Epidermal melanocyte (primary cell): ENCODE measurements around the gene C18orf63.

ENCODE experiments used
- DNase-seq: peaks from one replicate; pipeline ENCODE4 v3.0.0; 2011; ENCODE audit warnings: low spot score; ENCODE audit not compliant: insufficient read length

Gene C18orf63

DNA sequence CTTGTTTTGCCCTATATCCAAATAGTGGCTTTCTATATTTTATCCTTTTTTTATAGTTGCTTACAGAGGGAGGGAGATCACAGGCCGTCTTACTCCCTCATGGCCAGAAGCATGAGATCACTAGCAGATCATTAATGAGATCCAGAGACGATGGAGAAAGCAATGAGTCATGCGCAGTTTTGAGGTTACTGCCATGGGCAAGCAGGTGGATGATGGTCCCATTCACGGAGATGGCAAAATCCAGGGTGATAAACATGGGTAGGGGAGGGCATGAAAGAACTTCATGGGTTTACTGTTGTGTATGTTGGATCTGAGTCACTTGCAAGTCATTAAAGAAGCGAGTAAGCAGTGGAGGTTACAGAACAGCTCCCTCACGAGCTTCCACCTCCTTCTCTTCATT is 60.4 kb downstream of the C18orf63 start:
- no peak for DNase-seq

DNA sequence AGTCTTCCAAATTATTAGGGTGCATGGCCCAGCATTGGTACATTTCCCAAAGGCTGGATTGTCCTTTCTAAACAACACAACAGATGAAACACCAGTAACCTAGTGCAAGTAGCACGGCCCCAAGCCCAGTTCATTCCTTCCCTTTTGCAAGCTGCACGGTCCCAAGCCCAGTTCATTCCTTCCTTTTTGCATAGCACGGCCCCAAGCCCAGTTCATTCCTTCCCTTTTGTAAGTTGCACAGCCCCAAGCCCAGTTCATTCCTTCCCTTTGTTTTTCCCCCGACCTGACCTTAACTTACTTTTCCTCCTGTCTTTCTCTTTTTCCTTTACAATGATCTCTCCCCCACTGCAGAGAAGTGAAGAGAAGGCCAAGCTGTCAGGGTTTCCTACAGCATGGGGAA is 60.9 kb downstream of the C18orf63 start:
- no peak for DNase-seq

DNA sequence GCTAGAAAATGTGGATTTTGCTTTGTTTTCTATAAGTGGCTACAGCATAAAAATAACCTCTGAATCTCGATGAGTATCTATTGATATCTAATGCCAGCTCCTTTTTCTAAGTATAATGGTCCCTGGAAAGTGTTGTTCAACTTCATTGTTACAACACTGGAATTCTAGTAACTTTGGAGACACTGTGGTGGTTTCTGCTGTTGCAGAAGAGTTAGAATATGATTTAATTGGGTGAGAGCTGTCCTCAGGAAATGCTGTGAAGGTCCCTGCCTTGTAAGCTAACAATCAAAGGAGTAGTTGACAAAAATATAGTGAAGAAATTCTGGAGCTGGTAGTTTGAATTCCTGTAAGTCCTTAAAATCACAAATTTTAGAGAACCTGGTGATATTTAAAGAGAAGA is 62.1 kb downstream of the C18orf63 start:
- DNase-seq, result no peak

DNA sequence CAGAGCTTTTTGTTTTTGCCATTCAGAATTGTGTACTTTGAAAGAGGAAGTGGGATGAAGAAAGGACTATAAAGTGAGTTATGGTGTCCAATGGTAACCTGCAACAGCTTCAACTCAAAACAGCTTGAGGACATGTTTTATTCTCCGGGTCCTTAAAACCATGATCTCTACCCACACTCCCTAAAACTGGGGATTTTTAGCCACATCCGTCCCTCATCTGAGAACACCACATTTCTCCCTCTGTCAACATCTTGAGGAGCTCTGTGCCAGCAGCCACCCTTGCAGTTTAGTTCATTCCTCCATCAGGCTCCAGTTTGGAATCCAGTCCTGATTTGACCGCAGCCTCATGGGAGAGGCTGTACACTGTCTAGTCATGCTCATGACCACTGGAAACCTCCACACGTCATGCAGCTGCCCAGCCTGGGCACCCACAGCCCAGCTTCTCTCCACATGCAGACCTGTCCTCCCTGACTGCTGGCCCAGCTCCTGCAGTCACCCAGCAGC is 62.6 kb downstream of the C18orf63 start:
- peak; percentile 54 for DNase-seq

DNA sequence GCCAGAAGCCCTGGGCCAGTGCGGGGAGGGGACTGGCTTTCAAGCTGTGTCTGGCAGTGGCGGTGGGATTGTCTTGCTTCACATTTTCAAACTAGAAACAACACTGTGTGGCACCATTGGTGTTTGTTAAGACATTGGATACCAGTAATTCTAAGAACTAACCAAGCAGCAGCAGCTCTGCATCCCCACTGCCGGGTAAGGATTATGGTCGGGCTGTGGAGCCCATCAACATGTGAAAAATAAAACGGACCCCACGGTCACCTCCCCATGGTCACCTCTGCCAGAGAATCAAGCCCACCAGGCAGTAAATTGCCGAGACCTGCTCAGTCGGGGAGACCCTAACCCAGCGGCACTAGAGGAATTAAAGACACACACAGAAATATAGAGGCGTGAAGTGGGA is 65.3 kb downstream of the C18orf63 start:
- no peak for DNase-seq

DNA sequence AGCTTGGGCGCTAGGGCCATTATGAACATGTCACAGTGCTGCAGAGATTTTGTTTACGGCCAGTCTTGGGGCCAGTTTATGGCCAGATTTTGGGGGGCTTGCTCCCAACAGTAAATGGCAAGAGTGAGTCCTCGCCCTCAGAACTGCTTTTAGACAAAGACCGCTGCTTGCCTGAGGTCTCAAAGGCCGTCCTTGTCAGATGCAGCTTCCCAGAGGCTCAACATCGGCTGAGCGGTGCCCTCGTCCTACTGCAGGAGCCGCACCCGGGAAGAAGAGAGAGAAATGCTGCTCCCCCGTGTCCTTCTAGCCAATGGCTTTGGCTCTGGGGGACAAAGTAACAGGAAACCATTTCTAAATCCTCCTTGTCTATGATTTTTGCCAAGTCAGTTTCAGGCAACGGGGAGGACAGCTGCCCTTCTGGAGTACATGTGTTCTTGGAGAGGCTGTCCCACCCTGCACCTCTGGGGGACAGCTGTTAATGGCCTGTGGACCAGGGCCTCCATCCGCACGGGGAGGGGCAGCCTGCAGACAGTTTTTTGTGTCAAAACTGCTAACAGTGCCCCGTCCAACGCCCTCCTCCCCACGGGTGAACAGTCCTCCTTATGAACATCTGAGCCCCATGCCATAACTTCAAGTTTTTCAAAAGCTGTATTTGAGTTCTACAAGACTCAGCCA is 66.1 kb downstream of the C18orf63 start:
- no peak for DNase-seq

DNA sequence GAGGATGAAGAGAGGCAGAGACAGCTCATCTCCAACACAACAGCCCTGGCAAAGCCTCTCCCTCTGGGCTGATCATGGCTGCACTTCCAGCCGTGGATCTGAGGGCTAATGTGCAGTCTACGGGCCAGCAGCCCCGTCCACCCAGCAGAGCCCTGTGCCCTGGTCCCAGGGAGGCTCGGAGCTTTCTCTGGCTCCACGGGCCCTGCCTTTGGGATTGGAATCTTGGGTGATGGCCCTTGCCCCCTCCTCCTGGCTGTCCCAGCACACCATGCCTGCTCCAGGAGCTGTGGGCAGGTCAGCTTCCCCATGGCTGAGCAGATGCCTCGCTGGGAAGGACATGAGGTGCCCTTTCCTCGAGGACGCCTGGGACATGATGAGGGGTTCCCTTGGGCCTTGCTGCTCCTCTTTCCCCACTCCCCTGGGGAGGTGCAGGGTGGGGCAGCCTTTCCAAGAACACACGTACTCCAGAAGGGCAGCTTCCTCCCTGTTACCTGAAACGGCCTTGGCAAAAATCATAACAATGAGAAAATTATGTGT is 66.9 kb downstream of the C18orf63 start:
- no peak for DNase-seq

DNA sequence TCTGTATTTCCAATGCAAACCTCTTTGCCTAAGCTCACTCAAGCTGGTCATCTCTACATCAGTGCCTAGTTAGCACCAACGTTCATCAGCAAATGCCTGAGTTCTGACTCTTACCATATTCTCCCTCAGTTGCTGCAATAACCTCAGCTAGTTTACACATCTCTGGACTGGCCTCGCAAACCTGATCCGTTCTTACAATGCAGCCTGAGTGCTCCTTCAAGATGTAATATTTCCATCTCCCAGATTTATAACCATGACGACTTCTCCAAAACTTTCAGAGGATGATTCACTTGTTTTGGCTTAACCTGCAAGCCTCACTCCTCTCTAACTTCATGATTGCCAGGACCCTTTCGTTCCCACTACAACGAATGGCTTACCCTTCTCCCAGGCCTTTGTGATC is 71.7 kb downstream of the C18orf63 start:
- no peak for DNase-seq

DNA sequence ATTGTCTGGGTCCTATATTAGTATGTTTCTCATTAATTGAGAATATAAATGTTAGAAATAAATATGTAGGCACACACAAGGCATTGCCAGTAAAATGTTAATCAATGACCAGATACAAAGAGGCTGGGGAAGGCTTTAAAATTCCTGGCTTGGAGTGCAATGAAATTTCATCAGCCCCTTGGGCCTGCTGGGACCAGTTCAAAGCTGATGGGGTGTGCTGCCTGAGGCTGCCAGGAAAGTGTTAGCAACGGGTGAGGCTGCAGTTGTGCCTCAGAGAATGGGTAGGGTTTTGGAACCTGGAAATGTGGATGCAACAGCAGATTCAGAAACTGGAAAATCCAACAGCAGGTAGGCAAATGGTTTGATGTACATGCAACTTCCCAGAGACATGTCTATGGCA is 72.6 kb downstream of the C18orf63 start:
- DNase-seq, result no peak

DNA sequence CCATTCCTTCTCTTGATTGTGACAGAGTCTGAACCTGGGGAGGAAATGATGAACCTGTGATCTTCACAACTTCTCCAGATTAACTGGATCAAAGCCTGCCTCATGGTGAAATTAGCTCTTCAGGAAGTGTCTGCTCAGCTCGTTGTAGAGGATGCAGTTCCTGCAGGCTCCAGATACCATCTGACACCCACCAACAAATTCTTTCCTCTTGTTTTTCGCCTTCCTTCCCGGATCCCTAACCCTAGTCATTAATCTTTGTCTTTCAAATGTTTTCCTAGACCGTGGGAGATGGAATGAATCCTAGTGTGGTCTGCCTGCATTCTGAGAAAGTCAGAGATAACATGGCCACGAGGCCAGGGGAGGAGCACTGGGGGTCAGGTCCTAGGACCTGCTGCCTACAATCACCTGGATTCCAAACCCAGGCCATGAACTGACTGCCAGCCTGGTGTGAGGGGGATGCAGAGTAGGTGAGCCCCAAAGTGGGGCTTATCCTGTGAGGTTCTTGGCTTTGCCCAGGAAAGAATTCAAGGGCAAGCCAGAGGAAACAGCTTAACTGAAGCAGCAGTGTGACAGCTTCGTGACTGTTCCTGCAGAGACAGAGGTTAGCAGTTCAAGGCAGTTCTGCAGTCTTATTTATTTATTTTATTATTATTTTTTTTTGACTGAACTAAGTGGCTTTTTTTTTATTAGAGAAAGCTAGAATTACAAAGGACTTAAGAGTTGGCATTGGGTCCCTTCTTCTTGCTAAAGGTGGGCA is 73.7 kb downstream of the C18orf63 start:
- no peak for DNase-seq

DNA sequence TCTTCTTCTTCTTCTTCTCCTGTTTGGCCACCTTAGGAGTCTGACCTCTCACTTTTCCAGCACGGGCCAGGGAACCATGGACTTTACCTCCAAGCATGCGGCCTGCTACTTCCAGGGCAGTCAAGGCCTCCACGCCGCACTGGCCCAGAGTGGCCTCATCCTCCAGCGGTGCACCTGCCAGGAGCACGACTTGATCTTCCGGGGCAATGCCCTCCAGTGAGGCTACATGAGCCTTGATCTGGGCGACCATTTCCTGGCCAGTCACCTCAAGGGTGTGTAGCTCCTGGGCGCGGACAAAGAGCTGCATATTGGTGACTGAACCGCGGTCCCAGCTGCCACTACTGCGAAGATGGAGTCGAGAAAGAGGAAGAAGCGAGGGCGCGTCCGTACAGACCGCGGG is 74.4 kb downstream of the C18orf63 start:
- no peak for DNase-seq

DNA sequence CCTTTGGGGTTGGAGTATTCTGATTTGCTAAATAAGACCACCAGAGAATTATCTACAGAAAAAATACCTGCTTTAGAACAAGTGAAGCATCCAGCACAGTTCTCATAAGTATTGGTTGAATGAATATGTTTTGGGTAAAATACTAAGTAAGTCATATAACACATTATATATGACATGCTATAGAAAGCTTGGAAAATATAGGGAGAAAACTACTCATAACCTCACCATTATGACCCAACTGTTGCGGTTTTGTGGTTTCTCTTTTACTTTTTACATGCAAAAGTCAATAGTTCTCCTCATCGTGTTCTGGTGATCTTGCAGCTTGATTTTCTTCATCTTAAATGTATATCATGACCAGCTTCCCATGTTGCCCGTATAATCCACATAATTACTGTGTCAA is 75.3 kb downstream of the C18orf63 start:
- no peak for DNase-seq

DNA sequence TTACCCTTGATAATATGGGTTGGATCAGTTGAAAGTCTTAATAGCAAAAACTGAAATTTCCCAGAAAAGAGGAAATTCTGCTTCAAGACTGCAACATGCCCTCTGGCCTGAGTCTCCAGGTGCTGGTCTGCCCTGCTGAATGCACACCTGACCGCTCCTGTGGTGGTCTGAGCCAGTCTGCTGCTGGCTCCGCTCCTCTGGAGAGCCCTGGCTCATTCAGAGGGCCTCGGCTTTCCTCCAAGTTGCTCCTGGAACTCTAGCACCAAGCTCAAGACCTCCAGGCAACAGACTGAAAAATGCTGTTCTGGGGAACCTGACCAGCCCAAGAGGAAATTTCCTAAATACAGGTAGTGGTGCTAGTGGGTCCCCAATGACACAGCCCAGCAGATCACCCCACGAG is 76.7 kb downstream of the C18orf63 start:
- DNase-seq, result no peak

DNA sequence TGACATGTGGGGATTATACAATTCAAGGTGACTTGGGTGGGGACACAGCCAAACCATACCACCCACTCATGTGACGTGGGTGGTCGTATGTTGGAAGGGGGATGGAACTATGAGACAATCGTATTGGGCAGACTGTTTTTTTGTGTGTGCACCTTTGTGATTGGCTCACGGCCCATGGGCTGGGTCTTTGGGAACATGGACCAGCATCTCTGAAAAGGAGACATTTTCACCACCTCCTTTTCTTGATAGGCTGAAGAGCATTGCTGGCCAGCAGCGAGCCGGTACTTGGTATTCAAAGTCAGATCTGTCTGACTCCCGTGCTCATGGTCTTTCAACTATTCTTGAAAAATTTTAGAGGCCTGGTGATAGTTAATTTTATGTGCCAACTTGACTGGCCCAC is 79.4 kb downstream of the C18orf63 start:
- DNase-seq, result no peak

DNA sequence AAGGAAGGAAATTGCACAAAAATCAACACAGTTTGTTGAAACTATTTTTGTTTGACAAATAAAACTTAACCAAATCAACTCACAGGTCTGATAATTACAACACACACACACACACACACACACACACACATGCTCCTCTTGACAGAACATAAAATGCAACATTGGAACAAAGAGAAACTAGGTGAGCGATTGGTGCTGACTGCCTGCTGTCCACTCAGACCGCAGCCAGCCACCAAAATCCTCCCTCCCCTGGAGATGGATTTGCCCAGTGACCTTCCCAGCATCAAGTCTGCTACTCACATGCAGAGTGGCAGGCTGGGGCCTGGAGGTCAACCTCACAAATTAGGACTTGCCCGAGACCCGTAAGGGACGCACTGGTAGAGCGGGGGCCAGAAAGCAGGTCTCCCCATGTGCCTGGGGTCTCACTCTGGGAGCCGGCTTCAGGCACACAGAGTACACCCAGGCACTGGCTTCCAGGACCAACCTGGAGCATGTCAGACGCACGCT is 80.1 kb downstream of the C18orf63 start:
- DNase-seq, result no peak

DNA sequence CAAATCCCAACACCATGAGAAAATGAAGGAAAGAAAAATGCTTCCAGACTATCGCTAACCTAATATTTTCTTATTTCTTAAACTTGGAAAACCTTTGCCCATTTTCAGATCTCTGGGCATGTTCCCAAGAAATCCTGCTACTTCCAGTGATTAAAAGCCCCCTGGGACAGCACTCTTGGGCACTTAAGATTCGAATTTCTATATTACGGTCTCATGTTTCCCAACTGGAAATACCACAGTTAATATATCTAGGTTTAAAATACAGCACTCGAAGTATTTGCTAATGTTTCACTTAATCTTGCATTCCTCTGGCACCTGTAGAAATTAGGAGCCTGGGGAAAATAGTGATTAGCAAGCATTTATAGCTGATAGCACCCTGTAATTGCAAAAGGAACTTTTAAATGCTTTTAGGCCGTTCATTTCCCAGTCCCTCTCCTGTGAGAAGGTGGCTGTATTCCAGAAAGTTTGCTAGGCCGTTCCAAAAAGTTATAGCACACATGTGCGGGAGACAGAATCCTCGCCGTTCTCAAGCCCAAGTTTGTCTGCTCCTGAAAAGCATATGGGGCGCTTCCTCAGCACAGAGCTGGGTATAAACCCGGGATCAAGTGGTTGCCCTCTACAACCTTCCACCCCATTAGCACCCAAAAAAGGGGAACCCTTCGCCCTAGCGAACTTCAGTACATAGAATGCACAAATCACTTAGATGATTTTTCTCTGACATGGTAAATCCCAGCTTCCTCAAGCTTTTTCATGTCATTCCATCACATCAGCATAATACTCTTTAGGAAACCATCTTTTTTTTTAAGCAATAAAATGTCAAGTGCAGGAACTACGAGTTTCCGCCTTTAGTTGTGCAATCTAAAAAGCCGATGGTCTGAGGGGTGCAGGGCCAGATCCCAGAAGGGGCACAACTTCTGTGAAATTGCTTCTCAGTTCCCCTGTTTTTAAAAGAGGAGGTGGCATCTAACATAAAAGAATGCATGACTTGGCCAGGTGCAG is 80.8 kb downstream of the C18orf63 start:
- no peak for DNase-seq

DNA sequence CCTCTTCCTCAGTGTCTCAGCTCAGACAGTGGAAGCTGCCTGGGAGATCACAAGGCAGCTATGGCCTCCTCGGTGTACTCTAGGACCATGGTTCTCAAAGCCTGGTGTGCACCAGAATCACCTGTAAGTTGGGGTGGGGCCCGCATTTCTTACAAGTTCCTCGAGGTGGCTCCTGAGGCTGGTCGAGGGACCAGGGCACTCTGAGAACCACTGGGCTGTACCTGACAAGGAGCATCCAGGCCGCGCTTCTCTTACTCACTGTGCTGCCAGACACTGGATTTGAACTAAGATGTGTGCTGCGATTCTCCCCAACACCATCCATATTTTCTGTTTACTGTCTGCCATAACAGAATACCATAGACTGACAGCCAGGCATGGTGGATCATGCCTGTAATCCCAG is 81.9 kb downstream of the C18orf63 start:
- DNase-seq, result no peak

DNA sequence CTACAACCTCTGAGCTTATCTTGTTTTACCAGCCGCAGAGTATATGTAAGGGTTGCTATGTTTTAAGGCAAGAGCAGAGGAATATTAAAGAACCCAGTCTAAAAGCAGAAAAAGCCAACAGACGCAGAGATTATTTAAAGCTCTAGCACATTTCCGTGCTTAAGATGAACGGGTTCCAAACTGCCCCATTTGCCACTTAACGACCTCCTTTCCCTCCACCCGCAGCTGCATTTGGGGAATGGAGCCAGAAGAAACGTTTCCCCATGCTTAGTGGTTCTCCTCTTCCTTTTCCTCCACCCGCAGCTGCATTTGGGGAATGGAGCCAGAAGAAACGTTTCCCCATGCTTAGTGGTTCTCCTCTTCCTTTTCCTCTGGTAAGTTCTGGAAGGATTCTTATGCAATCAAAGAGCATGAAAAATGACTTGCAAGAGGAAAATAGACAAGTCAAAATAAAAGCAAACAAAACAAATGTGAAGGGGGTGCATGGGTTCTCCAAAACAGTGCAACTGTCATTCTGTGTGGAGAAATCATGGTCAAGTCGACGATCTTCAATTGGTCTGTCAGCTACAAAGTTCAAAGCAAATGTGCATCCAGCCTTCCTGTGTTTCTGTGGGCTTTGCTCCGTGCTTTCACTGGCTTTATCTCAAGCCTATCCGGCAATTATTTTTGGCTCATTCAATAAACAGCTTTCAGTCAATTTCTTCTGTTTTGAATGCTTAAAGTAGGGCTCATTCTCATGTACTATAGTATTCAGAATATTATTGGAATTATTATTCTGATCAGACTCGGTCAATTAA is 83.7 kb downstream of the C18orf63 start:
- no peak for DNase-seq

DNA sequence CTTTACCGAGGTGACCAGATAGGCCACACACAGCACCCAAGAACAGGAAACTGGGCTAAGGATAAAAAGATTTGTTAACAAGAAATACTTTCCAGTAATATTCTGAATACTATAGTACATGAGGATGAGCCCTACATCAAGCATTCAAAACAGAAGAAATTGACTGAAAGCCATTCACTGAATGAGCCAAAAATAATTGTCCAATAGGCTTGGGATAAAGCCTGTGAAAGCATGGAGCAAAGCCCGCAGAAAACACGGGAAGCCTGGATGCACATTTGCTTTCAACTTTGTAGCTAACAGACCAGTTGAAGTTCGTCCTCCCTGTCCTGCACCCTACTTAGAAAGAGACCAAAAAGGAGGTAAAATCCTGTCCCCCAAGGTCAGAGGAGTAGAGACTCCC is 85.2 kb downstream of the C18orf63 start:
- DNase-seq, result no peak

DNA sequence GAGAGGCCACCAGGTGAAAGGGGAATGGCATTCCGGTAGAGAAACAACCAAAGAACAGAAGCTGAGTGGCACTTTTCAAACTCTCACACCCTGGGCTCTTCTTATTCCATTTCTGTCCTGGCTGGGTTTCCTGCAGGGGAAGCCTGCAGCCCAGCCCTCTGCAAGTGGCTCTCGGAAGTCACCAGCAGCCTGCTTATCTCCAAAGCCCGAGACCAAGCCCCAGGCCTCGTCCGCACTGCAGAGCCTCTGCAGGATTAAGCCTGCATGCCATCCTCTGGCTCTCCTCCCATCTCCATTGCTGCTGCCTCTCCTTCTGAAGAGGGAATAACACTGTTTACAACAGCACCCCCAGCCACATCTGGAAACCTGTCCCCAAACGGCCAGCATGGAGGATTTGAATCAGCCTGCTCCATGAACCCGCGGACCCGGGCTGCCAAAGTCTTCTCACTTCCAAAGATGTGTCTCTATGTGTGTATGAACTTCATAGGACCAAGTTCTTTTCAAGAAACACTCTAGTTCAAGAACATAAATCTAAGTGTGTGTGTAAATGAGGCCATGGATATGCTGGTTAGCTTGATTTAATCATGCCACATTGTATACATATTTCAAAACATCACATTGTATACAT is 87.3 kb downstream of the C18orf63 start:
- no peak for DNase-seq
